Stimulated activated CD8-positive, alpha-beta memory T cell treated with anti-CD3 and anti-CD28 coated beads, Interleukin-15, amount 100 ng/mL, for 24 hours (primary cell): ENCODE data around the gene CCDC54.
"Not testable (repeated sequence)": the region's sequence is repeated elsewhere in the genome, so short reads cannot be mapped to it uniquely, and the experiment has no call there.

Experiments
- DNase-seq: peaks from one replicate; pipeline ENCODE4 v3.0.0-alpha.2; 2020; ENCODE audit warnings: low read depth

The CCDC54 gene

DNA sequence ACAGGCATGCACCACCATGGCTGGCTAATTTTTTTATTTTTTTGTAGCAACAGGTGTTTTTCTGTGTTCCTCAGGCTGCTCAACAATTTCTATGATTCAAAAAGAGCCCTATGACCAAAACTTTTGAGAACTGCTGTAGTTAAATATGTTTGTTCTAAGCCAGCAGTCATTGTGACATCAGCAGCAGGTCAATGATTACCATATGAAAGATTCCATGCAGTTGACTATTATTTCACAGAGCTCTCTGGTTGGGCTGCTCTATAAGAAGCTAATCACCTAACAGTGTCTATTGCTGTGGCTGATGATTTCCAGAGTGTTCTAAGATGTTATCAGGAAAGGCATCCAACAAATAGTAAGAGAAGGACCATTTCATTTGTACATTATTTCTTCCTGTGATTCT, at the start of gene CCDC54:
TSS of gene CCDC54 (plus strand) at position 289 of the 400 bp plus-strand sequence. CDS start 149 bp downstream, outside the sequence.
- no peak for DNase-seq

DNA sequence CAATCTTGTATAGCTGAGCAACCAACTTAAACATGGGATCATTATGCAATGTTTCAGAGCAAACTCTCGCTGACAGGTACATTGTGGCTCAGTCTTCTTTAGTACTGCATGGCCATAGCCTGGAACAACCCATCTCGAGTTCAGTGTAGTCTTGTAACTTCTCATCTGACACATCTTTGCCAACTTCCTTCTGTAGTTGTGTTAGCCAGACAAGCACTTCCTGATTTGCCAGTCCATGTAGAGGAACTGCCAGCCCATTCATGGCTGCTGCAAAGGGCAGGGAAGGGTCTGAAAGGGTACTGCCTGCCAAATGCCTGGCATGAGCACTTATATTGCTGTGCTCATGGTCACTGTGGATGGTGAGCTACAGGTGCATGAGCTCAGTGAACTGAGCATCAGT, 49.2 kb upstream of the CCDC54 start:
- DNase-seq: no peak

DNA sequence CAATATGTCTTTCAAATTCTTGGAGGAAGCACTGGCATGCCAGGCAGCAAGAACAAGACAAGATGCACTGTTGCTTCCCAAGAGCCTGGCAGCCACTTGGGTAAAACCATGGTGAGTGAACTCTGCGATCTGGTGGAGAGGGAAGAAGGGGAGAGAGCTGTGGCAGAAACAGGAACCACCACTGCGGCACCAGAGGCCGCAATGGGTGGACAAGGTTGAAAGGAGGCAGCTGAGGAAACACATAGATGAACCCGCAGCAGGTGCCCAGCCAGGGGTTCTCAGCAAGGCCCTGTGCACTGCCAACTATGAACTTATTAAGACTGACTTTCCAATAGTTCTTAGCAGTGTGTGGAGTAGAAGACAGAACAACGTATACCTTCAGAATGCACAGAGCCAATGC, 48.2 kb upstream of the CCDC54 start:
- DNase-seq: no peak

DNA sequence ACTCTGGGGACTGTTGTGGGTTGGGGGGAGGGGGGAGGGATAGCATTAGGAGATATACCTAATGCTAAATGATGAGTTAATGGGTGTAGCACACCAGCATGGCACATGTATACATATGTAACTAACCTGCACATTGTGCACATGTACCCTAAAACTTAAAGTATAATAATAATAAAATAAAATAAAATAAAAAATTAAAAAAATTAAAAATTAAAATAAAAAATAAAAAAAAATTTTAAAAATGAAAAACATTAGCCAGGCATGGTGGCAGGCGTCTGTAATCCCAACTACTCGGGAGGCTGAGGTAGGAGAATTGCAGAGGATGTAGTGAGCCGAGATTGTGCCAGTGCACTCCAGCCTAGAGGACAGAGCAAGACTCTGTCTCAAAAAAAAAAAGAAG, 37.5 kb upstream of the CCDC54 start:
- DNase-seq: not testable (repeated sequence)

DNA sequence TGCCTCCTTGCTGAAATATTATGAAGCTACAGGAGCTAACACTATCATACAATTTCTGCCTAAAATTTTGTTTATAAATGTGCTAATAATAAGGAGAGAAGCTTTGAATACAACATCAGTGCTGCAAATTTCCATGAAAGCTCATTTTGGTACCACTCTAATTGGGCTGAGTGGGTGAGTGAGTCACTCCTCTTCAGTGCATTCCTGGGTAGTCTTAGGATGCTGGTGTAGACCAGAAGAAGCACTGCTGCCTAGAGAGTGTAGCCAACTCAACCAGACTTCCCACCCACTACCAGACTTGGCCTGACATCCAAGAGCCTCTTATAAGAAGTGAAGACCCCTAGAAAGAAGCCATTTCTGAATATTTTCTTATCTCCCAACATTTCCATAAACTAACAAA, 32.5 kb upstream of the CCDC54 start:
- no peak for DNase-seq

- no peak for DNase-seq
Observed at GRCh38 chr3:107345822-107346405, 31.3 kb upstream of the CCDC54 start.

- DNase-seq: no peak
Observed at GRCh38 chr3:107346564-107346963, 30.7 kb upstream of the CCDC54 start.

GRCh38 chr3:107347751-107348150, 29.5 kb upstream of the CCDC54 start:
- no peak for DNase-seq

GRCh38 chr3:107356706-107357105, 20.5 kb upstream of the CCDC54 start:
- DNase-seq: no peak

GRCh38 chr3:107361633-107362032, 15.6 kb upstream of the CCDC54 start:
- no peak for DNase-seq

- no peak for DNase-seq
Observed at GRCh38 chr3:107365051-107365450, 12.2 kb upstream of the CCDC54 start.

DNA sequence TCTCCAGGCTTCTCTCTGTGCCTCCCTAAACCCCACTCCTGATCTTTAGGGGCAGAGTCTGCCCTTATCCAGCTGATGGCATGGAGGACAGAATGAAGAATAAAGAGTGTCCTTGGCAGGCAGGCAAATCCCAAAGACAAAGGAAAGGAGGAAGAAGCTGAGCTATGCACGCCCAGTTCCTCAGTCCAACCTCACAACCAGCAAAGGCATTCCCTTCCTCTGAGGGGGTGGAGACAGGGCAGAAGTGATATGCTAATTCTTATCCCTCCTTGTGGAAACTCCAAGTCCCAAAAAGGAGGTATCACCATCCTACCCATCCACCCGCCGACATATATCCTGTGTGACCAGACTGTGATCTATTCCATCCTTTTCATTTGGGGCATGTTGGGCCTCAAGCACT, 10.5 kb upstream of the CCDC54 start:
- no peak for DNase-seq

DNA sequence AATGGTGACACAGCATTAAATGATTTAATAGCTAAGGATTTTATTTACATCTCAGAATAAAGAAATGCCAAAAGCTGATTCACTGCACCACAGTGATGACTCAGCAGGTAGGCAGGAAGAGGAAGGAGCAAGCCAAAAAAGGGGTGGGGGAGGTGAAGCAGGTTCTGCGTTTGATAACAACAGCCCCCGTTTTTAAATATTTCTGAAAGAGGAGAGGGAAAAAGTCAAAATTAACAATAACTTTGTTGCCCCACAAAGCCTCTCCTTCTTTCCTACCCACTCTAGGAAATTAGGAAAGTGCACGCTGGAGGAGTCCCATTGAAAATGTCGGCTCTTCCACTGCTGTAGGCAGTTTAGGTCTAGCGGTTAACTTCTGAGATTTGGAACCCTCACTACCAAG, 9.9 kb upstream of the CCDC54 start:
- no peak for DNase-seq

- DNase-seq: no peak
Observed at GRCh38 chr3:107368654-107369398, 8.4 kb upstream of the CCDC54 start.

GRCh38 chr3:107369791-107370190, 7.4 kb upstream of the CCDC54 start:
- no peak for DNase-seq

- no peak for DNase-seq
Observed at GRCh38 chr3:107370907-107371306, 6.3 kb upstream of the CCDC54 start.

DNA sequence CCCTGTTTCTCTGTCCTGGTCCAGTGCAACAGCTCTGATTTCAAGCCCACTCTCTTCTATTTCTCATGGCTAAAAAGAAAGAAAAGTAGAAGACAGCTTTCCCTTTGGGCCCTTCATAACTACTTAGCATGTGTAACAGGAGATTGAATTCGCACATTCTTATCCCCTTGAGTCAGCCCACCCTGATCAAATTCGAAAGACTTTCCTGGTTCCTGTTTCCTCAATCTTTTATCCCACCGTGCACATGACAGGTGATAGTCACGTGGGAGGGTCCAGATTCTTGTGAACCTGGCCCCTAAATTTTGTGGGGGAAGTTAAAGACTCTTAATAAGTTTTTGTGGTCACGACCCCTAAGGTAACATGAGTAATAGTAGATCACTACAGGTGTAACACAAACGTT, 4.7 kb upstream of the CCDC54 start:
- DNase-seq: no peak

DNA sequence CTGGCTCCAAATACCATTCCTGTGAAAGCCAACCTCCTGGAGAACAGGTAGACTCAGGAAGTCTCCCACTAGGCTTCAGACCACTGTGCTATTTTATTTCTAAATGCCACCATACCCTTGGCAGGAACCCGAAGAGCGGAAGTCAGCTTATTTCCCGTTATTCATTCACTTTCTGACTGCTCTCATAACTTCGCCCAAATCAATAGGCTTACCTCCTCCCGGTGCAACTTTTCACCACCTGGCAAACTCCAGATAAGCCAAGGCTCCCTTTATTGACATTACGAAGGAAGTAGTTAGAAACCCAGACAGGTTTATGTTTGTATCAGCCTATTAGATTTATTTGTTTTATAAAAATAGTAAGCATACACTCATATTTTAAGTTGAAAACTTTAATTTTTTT, 3.3 kb upstream of the CCDC54 start:
- DNase-seq: no peak

GRCh38 chr3:107375682-107376081, 1.6 kb upstream of the CCDC54 start:
- DNase-seq: no peak

DNA sequence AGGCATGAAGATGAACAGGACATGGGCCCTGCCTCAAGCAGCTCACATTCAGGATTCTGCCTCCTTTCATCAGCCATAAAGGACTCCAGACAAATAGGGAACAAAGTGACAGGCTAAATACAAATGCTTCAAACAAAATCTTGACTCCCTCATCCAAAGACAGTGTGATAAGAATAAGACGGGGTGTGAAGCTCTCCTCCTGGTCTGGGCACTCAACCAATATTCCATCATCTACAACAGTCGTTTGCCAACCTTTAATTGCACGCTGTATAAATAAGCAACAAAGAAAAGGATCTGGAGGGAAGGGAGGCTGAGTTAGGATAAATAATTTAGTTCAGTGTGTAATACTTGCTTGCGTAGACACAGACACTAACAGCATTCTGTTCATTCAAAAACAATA, 5.4 kb downstream of the CCDC54 start:
- no peak for DNase-seq

DNA sequence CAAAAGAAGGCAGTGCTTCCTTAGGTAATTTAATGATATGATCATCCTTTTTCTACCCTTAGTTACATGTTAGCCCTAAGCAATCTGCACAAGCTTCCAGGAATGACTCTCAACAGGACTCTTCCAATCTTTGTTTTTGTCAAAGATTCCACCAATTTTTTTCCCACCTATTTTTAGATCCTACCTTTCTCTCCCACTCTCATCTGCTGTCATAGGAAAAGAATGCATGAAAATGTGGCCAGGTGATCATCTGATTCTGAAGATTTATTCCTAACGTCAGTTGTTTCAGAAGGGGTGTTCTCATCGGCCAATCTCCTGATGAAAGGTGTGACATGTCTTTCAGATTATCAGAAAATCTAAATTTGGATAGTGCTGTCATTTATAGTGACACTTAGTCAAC, 7.2 kb downstream of the CCDC54 start:
- DNase-seq: no peak

GRCh38 chr3:107384907-107385306, 7.7 kb downstream of the CCDC54 start:
- DNase-seq: no peak

DNA sequence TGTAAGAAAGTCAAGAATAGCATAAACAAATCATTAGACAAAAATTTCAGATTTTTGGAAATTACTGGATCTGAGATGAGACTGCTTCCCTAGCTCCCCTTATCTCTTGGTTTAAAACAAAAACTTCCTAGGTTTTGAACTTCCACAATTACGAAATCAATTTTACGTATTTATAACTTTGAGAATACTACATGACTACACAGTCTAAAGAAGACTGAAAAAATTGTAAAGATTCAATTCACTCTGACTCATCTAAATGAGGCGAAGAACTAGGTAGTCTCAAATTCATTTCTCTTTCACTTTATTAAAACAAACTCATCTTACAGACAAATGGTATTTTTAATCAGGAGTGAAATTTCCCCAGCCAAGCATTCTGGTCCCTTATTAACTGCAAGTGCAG, 10.3 kb downstream of the CCDC54 start:
- DNase-seq: no peak

- DNase-seq: no peak
Observed at GRCh38 chr3:107392549-107393165, 15.4 kb downstream of the CCDC54 start.
